Stimulated activated CD4-positive, alpha-beta T cell treated with anti-CD3 and anti-CD28 coated beads, Interleukin-1b, Interleukin-23, amount 100 ng/mL, for 24 hours (primary cell): ENCODE results near the gene CDC27.
"Not testable (repeated sequence)": the region's sequence is repeated elsewhere in the genome, so short reads cannot be mapped to it uniquely, and the experiment has no call there.

Experiments used
- DNase-seq, 4 experiments: peaks; one replicate each; pipeline ENCODE4 v3.0.0-alpha.2; 2020; ENCODE audit warnings: low read depth in 4 of 4, low spot score in 1 of 4

The CDC27 gene

DNA sequence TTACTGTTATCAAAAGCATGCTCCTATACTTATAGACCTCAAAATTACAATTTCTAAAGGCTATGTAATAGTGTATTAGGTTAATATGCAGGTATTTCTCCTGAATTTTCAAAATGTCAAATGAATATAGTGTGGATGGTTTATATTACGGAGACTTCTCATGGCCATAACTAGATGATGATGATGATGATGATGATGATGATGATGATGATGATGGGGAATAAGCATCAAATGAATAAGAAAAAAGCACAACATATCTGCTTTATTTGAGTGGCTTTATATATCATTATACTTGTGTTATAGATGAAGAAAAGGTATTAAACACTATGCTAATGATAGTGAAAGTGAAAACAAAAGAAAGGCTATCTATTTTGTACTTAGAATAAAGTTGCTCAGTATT lies 53.9 kb downstream of the CDC27 start:
- DNase-seq: no peak

DNA sequence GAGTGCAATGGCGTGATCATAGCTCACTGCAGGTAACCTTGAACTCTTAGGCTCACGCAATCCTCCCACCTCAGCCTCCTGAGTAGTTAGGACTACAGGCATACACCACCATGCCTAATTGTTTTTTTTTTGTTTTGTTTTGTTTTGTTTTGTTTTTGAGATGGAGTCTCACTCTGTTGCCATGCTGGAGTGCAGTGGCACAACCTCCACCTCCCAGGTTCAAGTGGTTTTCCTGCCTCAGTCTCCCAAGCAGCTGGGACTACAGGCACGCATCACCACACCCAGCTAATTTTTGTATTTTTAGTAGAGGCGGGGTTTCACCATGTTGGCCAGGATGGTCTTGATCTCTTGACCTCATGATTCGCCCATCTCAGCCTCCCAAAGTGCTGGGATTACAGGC lies 54.7 kb downstream of the CDC27 start:
- DNase-seq: not testable (repeated sequence)

- DNase-seq: no peak
Observed at GRCh38 chr17:47131761-47132160, 57.3 kb downstream of the CDC27 start.

GRCh38 chr17:47126835-47127234 lies 62.3 kb downstream of the CDC27 start:
- not testable (repeated sequence) for DNase-seq

- DNase-seq: not testable (repeated sequence)
Observed at GRCh38 chr17:47123262-47123661, 65.8 kb downstream of the CDC27 start.

DNA sequence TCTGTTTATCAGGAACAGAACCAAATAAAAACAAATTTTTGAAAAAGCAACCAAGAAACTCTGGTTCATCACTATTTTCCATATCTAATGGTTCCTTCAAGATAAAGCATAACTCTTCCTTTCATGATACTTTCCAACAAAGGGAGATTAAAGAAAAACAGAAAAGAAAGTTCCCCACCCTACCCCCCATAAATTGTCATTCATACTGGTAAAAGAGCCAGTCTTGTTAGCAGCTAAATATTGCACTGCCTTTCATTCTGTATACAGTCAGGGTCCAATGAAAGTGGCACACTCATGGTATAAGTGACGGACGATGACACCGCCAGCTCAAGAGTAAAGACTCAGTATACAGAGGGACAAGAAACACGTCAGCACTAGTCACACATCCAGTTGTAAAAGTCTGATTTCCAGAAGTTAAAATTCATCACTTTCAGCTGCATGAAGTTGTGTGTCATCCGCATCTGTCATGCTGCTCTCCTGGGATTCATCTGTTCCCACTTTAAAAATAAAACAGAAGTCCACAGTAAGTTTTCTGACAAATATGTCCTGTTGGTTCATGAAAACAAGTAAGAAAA lies 68.5 kb downstream of the CDC27 start:
- DNase-seq: no peak

DNA sequence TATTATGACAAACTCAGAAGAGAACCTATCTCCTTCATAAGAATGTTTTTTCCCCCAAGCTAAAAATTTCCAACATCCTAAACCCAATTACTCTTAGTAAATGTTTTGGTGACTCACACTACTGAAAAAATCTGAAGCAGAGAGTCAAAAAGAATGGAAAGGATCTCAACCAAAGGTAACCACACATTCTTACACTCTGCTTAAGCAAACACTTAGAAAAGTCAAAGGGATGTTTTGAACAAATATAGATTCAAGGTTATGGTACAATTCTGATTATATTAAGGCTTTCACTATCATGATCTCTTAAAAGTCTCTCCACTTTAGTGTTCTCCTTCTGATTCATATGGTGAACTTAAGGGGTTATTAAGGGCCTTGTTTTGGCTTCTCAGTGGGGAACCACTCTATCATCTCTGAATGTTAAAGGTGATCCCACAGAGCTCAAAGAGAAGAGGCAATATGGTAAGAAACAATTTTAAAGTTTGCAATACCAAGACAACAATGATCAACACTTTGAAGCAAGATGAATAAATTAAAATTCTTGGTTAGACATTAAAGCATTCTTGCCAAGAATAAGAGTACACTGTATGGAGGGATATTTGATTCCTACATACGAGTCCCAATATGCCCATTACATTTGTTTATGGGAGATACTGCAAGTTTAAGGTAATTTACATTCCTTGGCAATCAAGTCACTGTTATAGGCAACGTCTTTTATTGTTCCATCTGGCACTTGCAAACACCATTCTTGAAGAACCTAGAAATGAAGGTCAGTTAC lies 69.2 kb downstream of the CDC27 start:
- DNase-seq: no peak

DNA sequence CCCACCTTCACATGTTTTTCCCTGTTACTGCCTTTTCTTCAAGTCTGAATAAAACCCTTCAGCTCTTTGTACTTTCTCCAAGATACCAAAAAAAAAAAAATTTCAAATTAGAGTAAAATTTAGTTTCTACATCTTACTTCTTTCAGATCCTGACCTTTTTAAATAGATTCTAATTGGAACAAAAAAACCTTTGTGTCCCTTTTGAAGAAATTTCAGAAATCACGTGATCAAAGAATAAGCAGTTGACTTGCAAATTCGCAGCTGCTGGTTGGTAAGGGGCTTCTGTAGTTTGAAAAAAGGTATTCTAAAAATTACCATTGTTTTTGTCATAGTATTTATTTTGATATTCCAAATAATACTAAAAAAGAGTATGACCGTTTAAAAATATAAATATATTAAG lies 71.7 kb downstream of the CDC27 start:
- DNase-seq: no peak

- no peak for DNase-seq
Observed at GRCh38 chr17:47106130-47106529, 83.0 kb downstream of the CDC27 start.

GRCh38 chr17:47105246-47105645 lies 83.8 kb downstream of the CDC27 start:
- not testable (repeated sequence) for DNase-seq

DNA sequence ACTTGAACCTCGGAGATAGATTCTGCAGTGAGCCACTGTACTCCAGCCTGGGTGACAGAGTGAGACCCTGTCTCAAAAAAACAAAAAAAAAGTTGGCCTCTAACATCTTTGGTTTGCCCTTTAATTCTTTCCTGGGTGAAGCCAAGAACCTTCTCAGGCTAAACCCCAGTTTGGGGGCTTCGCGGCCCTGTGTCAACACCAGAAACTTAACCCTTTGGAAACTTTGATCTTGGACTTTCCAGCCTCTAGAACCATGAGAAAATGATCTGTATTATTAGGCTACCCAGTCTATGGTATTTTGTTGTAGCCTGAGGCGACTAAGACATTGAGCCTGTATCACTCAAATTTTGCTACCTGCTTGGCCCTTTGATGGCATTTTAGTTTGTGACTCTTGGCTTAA lies 86.2 kb downstream of the CDC27 start:
- no peak for DNase-seq

- peak; percentile 65 to 85 (median 82) for DNase-seq
Observed at GRCh38 chr17:47099987-47100711, 88.9 kb downstream of the CDC27 start.

DNA sequence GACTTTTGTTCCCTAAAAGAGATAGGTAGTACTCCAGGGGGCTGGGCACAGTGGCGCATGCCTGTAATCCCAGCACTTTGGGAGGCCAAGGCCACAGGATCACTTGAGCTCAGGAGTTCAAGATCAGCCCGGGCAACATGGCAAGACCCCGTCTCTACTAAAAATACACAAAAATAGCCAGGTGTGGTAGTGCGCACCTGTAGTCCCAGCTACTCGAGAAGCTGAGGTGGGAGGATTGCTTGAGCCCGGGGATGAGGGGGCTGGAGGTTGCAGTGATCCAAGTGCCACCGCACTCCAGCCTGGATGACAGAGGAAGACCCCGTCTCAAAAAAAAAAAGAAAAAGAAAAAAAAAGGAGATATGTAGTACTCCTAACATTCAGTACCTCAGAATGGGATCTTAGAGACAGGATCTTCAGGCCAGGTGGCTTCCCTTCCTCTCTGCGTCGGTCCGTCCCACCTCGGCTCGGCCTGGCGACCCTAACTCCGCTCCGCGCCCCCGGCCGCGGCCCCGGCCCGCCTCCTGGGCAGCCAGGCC lies 89.6 kb downstream of the CDC27 start:
- DNase-seq: no peak

DNA sequence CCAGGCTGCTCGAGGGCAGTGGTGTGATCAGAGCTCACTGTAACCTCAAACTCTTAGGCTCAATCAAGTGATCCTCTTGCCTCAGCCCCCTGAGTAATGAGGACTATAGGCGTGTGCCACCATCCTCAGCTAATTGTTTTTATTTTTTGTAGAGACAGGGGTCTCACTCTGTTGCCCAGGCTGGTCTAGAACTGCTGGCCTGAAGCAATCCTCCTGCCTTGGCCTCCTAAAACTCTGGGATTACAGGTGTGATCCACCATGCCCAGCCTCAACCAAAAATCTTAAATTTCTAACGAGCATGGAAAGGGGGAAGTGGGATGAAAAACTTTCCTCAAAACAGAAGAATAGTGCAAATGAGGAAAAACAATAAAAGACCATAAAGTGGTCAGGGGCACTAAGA lies 92.8 kb downstream of the CDC27 start:
- DNase-seq: no peak

- no peak for DNase-seq
Observed at GRCh38 chr17:47095268-47095667, 93.8 kb downstream of the CDC27 start.

DNA sequence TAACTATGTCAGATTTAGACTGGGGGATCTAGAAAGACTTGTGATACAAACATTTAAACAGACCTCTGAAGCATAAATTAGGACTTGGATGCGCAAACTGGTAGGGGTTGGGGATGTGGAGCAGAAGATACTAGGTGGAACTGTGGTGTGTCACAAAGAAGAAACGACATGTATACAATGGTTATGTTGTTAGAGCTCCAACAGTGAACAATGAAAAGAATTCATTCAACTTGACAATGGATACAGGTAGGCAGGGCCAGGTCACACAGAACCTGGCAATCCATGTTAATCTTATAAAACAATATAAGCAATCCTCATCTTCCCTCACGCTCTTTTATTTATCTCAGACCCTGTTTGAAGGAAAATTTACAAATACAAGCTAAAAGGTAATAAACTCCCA lies 102.0 kb downstream of the CDC27 start:
- no peak for DNase-seq

DNA sequence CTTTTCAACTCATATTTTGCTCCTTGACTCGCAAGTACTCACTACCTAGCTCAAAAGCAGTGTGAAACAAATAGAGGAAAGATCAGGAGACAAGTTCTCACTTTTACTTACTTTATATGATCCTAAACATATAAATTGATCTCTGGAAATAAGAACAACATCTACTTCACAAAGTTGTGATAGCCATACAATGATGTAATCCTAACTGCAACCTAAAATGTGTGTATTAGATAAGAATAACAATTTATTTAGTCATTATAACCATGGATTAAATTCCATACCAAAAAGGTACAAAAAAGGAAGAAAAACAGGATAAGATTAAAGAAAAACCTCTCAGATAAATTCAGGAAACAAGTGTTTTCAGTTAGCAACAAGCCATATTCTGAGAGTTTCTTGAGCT lies 103.4 kb downstream of the CDC27 start:
- no peak for DNase-seq

- no peak for DNase-seq
Observed at GRCh38 chr17:47078801-47079200, 110.3 kb downstream of the CDC27 start.

DNA sequence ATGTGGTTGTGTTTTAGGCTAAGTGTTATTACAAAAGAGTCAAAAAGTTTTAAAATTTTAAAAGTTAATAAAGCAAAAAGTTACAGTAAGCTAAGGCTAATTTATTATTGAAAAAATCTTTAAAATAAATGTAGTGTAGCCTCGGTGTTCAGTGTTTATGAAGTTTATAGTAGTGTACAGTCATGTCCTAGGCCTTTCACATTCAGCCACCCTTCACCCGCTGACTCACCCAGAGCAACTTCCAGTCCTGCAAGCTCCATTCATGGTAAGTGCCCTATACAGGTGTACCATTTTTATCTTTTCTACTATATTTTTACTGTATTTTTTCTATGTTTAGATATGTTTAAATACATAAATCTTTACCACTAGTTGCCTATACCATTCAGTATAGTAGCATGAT lies 111.5 kb downstream of the CDC27 start:
- DNase-seq: no peak

DNA sequence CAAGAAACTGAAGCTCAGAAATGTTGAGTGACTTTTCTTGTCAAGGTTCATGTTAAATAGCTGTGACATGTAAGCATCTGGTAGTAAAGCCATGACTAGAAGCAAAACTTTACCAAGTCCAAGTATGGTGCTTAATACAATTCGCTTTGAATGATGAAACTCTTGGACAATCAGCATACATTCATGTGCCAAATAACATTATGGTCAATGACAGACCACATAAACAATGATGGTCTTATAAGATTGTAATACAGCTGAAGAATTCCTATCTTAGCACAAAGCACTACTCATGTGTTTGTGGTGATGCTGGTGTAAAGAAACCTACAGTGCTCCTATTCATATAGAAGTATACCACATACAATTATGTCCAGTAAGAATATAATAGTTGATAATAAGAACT lies 112.9 kb downstream of the CDC27 start:
- DNase-seq: no peak

DNA sequence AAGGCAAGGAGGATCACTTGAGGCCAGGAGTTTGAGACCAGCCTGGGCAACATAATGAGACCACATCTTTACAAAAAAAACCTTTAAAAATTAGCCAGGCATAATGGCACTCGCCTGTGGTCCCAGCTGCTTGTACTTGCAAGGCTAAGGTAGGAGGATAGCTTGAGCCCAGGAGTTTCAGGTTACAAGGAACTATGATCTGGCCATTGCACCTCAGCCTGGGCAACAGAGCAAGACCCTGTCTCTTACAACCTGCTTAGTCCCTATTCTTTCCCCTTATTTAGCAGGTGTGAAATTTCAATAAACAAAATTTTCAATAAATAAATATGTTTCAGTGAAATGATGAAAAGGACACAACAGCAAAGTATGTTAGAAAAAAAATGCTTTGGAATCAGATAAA lies 114.7 kb downstream of the CDC27 start:
- not testable (repeated sequence) for DNase-seq

DNA sequence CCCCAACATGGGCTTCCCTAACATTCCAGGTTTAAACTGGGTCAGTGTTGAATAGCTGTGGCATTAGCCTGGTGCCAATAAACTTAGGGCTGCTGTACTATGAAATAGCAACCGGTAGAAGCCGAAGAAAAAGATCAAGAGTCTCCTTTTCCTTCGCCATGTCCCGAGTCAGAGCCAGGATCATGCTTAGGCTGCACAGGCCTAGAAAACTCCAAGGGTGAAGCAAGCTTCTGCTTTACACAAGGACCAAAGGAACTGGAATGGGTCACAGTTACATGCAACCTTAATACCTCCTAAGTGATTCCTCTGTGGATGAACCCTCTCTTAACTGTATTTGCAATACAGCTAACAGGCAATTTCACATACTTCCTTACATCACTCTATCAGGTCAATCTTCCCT lies 115.5 kb downstream of the CDC27 start:
- not testable (repeated sequence) for DNase-seq
